ENCODE measurements around the gene SUSD4.
"Not testable (repeated sequence)": the region's sequence is repeated elsewhere in the genome, so short reads cannot be mapped to it uniquely, and the experiment has no call there.

SUSD4 gene, protein sequence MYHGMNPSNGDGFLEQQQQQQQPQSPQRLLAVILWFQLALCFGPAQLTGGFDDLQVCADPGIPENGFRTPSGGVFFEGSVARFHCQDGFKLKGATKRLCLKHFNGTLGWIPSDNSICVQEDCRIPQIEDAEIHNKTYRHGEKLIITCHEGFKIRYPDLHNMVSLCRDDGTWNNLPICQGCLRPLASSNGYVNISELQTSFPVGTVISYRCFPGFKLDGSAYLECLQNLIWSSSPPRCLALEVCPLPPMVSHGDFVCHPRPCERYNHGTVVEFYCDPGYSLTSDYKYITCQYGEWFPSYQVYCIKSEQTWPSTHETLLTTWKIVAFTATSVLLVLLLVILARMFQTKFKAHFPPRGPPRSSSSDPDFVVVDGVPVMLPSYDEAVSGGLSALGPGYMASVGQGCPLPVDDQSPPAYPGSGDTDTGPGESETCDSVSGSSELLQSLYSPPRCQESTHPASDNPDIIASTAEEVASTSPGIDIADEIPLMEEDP

DNA sequence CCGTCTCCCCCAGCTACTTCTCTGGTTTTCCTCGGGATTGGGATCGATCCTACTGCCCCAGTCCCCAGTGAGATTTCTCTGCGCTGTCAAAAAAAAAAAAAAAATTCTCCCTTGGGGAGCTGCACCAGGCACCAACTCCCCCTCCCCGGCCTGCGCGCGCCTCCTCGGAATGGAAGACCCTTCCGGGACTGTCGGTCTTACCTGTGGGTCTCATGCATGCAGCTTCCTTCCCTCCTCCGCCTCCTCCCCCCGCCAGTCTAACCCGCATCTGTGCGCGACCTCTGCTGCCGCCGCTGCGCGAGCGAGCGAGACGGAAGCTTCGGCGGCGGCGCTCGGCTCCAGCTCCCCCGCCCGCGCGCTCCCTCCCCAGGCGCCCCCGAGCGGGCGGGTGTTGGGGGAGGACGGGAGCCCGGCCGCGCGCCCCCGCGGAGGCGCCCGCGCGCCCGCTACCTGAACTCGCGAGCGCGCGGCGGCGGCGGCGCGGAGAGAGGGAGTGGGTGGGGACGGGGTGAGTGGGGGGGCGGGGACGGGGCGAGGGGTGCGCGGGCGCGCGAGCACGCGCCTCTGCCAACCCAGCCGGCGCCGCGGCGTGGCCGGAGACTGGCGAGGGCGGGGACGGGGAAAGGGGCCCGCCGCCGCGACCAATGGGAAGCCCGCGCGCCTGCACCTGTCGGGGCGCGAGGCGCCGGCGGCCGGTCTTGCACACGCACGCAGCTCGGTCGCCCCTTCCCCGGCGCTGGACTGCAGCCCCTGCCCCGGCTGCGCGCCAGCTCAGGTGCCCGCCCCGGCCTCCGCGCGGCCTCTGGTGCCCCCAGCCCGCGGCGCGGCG lies at the start of gene SUSD4:
Gene SUSD4, minus strand, starts transcription at position 321 of the 829 bp plus-strand sequence. CDS start 751 bp downstream, outside the sequence.
- peak; percentile 21 for DNase-seq

DNA sequence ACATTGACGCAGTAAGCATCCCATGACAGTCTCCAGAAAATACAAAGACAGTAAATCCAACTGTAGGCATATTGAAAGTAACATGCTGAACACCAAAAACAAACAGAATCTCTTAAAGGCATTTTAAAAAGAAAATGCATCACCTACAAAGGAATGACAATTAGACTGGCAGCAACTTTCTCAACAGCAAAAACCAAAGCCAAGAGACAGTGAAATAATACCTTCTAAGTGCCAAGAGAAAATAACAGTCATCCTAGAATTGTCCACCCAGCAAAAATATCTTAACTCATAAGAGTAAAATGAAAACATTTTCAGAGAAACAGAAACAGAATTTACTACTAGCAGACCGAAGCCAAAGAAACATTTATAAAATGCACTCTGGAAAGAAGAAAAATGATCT lies 49.2 kb upstream of the SUSD4 start:
- no peak for DNase-seq

DNA sequence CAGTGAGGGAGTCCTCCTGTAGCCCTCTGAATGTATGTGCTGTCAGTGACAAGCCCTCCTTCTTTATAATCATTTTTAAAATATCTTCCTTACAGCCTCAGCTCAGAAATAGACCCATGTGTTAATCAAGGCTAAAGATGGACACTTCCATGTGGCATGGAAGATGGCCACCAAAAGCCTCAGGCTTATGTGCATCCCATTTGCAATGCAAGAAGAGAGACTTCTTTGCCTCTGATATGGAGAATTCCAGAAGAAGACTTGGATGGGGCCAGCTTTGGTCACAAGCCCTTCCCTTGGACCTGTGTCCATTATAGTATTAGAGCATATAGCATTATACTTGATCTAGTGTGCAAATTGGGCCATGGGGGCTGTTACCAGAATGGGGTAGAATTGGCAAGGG lies 47.7 kb upstream of the SUSD4 start:
- no peak for DNase-seq

DNA sequence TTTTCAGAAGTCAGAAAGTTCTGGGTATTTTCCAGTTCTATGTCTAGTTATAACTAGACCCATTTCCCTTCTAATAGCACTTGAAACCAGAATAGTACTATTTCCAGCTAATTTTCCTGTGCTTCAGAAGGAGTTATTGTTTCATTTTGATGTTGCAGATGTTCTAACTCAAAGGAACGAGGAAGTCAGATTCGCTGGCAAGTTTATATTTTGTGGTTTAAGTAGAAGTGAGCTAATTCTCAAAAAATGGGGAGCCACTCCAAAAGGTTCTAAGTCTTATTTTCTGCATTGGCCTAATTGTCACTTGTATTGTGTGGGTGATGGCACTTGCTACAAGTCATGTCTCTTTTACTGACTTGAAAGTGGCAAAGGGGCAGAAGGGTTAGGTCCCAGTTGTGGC lies 47.3 kb upstream of the SUSD4 start:
- DNase-seq = no peak

DNA sequence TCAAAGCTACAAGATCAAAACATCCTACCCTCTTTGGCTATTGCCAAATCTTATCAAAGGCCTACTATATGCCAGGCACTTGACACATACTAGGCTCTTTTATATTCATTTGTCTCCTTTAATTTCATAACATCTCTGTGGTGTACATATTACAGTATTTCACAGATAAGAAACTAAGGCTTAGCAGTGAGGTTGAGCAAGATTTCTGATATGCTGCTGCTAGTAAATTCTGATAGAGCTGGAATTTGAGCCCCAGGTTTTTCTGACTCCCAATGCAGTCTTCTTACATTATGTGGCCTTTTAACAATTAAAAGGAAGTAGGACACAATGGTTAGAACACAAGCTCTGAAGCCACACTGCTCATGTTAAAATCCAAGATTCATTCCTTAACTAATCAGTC lies 46.1 kb upstream of the SUSD4 start:
- DNase-seq = no peak

DNA sequence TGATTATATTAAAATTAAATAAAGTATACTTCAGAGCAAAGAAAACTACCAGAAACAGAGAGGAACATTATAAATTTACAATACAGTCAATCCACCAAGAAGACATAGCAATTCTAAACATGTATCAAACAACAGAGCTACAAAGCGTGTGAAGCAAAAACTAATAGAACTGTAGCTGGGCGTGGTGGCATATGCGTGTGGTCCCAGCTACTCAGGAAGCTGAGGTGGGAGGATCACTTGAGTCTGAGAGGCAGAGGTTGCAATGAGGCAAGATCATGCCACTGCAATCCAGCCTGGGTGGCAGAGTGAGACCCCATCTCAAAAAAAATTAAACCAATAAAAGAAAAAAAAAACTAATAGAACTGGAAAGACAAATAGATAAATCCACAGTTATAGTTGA lies 41.5 kb upstream of the SUSD4 start:
- DNase-seq = no peak

DNA sequence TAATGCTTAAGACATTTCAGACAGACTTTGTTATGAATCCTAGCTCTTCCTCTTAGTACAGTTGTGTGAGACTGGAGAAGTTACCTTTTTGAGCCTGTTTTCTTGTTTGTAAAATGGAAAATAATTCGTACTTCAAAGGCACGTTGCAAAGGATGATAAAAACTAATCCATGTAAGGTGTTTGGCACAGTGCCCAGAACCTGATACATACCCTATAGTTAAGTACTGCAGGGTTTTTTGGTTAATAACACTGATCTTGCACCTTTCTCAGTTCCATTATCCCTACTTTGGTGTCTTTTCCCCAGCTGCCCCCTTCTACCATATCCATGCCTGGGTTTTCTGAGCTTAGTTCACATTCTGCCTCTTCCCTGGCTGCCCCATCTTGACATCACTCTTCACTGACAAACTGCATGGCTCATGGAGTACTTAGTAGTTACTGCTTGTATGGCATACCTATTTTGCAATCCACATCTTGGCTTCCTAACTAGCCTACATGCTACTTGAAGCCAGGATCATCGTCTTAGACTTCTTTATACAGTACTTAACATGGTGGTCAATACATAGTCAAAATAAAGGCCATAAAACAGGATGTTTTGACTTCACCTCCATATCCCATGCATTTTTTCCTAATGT lies 39.3 kb upstream of the SUSD4 start:
- DNase-seq = peak; percentile 3

DNA sequence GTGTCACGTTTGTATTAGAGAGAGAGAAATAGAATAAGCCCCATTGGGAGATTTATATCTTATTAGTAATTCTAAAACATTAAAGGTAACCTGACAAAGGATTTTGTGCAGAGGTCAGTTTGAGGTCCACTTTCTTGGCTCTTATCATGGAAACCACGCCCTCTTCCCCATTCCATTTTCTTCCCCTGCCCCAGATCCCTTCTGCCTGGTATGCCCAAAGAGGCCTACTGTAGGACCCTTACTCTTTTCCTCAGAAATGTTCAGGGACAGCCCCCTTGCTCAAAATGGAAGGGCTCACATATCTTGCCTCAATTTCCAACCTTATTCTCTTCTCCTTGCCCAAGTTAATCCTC lies 38.8 kb upstream of the SUSD4 start:
- no peak for DNase-seq

DNA sequence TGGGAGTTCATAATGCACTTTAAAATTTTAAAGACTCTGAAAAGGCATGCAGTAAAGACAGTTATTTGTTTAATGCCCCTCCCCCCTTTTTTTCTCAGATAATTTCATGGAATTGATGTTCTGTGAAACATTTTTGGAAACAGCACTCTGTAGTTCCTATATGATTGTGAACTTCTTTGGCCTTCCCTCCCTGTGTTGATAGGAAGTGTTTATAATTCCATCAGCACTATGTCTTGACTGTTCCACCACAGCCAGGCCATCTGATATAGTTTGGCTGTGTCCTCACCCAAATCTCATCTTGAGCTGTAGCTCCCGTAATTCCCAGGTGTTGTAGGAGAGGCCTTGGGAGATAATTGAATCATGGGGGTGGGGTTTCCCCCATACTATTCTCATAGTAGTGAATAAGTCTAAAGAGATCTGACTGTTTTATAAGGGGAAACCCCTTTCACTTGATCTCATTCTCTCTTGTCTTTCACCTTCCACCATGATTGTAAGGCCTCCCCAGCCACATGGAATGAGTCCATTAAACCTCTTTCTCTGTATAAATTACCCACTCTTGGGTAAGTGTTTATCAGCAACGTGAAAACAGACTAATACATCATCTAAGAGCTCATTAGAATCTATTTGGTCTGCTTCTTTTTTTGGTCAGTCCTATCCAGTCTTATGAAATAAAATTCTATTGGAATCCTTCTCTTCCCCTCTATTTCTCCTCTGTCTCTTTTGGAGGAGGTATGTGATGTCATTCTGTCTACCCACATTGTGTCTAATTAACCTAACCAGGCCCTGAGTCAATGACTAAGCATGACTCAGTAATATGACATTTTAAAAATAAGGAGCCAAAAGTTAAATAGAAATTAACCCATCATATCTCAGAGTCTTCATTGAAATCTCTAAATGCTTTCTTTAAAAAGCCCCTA lies 38.2 kb upstream of the SUSD4 start:
- peak; percentile 47 for DNase-seq

DNA sequence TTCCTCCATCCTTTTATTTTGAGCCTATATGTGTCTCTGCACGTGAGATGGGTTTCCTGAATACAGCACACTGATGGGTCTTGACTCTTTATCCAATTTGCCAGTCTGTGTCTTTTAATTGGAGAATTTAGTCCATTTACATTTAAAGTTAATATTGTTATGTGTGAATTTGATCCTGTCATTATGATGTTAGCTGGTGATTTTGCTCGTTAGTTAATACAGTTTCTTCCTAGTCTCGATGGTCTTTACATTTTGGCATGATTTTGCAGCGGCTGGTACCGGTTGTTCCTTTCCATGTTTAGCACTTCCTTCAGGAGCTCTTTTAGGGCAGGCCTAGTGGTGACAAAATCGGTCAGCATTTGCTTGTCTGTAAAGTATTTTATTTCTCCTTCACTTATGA lies 35.4 kb upstream of the SUSD4 start:
- DNase-seq = not testable (repeated sequence)

DNA sequence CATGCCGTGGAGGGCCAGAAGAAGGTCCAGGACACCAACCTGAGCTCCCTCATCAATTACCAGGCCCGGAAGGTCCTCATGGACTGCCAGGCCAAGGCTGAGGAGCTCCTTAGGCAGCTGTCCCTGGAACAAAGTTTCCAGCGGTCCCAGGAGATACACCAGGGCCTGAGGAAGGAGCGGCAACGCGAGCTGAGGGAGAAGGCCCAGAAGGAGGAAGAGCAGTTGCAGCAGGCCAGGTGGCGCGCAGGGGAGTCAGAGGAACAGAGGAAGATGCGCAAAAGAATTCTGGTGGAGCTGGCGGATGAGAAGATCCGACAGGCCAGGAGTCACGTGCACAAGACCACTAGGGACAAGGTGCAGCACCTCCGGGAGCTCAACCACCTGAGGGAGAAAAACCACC lies 30.7 kb upstream of the SUSD4 start:
- no peak for DNase-seq

DNA sequence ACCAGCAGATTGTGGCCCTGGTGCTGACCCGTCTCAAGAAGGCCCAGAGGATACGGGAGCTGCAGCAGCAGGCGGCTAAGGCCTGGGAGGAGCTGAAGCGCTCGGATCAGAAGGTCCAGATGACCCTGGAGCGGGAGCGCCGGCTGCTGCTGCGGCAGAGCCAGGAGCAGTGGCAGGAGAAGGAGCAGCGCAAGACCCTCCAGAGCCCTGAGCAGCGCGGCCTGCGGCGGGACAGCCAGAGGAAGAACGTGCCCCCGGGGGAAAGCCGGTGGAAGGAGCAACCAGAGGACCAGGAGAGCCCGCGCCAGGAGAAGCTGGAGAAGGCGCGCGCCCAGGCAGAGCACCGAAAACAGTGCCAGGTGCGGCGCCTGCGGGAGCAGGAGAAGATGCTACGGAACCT lies 30.3 kb upstream of the SUSD4 start:
- DNase-seq = no peak

DNA sequence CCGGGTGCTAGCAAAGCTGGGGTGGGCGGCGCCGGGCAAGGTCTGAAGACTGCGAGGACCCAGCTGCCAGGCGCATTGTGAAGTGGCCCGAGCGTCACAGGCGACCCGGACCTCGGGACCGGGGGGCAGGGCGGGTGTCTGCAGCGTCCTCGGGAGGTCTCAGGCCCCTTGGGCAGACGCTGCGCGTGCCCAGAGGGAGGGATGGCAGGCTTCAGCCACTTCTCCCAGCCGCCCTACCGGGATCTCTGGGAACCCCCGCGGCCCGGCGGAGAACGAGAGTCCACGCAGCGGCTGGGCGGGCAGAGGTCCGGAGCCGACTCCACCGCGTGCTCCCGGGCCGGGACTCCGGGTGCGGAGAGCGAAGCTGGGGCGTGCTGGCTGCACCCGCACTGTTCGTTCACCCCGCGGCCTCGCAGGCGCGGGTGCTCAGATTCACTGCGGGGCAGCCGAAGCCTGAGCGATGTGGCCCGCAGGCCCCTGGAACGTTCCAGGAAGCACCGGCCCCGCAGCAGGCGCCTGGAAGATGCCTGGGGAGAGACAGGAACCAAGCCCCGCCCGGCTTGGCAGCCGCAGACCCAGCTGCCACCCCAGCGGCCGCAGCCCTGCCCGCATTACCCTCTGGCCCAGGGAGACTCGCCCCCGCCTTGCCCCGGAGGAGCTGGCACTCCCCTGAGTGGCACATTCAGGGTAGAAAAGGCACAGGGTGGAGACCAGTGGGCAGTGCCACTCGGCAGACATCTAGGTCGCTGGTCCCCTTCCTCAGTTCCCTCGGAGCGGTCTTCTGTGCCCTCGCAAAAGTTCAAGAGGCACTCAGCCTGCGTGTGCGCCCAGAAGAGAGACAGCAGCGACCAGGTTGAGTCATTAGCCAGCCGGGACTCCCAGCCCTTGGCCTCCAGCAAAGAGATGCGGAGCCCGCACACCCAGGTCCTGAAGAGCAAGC lies 29.6 kb upstream of the SUSD4 start, which contains the start of gene CCDC185:
Gene CCDC185, plus strand, starts transcription at position 141 of the 940 bp plus-strand sequence. Its CDS starts 61 bp downstream, at position 202.
- DNase-seq = no peak

DNA sequence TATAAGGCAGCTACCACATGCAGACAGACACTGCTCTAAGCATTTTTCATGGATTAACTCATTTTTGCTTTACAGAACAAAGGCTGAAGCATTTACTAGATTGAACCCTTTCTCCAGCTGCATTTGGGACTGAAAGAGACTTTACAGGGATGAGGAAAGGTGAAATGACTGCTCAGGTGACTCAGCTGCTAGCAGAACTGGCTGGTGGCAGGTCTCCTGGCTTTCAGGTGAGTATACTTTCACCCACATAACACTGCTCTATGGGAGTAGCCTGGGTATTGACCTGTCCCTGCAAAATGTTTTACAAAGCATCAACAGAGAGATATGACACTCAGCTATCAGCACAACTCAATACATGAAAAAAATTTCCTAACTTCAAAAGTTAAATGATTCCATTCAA lies 26.6 kb upstream of the SUSD4 start:
- no peak for DNase-seq

DNA sequence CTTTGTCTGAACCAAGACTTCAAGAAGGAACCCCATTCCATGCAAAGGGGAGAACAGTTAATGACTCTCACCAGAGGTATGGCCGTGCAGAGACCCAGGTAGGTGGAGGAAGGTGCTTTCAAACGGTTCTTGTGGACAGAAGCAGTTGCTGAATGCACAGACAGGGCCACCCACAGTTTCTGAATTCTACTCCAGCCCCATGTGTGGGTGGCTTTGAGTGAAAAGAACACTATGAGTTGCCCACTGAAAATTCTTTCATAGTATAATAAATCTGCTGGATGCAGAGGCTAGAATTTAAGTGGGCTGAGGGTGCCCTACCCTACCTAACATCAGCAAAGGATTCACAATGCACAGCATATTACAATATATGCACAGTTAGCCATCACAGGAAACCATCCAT lies 22.0 kb upstream of the SUSD4 start:
- DNase-seq = no peak

DNA sequence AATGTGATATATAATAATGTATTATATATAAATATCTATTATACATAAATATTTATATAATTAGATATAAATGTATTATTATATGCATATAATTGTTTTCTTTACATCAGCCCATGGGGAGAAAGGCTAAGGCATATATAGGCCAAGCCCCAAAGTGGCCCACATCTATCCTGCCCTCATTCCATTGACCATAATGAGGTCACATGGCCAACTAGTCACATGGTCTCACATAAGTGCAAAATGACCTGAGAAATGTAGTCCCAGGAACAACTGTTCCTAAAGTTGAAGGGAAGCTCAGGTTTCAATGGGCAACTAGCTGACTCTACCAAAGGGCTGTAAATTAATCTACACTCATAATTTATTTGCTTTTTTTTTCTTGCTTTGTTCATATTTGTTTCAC lies 14.8 kb upstream of the SUSD4 start:
- no peak for DNase-seq

DNA sequence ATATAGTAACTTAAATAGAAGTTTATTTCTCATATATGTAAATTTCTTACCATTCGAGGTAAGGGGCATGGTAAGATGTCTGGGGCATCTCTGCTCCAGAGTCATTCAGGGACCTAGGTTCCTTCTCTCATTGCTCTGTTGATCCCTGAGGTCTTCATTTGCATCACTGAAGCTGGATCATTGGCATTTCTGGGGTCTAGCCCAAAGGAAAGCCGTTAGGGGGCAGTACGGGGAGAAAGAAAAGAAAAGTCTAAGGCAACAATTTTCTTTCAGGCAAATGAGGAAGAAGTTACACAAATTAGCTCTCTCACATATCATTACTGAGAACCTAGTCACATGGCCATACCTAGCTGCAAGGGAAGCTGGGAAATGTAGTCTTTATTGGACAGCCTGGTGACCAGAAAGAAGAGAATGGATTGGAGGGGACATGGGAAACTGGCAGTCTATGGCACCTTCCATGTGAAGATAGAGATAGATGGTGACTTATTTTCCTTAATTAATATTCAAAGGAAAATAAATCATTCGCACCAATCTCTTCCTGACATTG lies 10.2 kb upstream of the SUSD4 start:
- DNase-seq = no peak

DNA sequence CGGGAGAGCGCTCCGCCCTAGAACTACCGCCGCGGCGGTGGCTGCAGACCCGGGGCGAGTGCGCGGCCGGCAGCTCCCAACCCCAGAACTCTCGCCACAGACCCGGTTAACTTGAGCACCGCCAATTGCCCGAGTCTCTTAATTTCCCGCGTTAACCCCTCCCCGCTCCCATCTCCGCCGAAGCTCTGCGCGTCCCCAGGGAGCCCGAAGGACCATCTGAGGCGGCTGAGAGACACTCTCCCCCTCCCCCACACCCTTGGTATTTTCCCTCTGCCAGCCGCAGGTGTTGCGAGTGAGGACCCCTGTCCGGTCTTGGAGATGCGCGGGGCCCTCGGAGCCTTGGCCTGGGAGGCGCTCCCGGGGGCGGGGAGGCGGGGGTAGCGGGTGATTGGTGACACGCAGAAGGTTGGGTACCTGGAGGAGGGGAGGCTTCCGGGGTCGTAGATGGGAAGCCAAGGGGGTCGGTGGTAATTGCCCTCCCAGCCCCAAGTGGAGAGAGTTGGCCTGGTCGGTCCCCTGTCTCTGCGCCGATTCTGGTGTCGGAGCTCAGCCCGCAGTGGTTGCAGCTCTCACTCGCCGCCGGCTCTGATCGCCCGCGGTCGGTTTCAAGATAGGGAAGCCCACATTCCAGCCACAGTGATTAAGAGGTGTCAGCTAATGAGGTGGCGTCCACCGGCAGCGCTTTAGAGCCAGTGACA lies 858 bp upstream of the SUSD4 start:
- no peak for DNase-seq

DNA sequence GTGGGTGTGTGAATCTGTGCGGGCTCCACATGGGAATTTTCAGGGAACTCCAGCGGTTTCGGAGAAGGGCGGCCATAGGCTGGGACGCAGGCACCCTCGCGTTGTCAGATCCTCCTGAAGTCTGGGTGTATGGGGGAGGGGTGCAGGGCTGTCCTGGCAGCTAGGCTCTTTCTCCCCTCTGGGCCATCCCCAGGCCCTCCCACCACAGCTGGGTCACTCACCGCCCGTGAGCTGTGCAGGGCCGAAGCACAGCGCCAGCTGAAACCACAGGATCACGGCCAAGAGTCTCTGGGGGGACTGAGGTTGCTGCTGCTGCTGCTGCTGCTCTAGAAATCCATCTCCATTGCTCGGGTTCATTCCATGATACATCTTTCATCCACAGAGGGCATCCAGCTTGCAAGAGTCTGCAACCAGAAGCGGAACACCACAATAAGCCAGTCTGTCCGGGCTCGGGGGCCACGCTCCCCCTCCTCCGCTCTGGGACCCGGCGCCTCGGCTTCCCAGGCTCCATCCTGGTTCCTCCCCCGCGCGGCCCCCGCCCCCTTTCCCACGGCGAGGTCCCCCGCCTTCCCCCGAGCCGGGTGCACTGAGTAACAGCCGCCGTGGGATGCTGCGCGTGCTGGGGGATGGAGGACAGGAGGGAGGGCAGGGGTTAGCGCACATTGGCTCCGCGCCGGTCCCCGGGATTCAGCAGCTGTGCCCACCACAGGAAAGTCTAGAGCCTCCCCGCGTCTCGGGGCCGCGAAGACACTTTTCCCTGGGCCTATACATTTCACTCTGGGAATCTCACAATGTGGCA lies 720 bp downstream of the SUSD4 start:
- DNase-seq = no peak
